Dedifferentiated amniotic fluid mesenchymal stem cell (primary cell): ENCODE measurements around the gene ELF2.
A peak's percentile ranks its signal among the peaks of the same experiment; 100 is the strongest.
"Not testable (repeated sequence)": the region's sequence is repeated elsewhere in the genome, so short reads cannot be mapped to it uniquely, and the experiment has no call there.

Source experiments
- DNase-seq: peaks from one replicate; pipeline ENCODE4 v3.0.0-alpha.2; 2016; ENCODE audit errors: extremely low spot score

ELF2 gene

DNA sequence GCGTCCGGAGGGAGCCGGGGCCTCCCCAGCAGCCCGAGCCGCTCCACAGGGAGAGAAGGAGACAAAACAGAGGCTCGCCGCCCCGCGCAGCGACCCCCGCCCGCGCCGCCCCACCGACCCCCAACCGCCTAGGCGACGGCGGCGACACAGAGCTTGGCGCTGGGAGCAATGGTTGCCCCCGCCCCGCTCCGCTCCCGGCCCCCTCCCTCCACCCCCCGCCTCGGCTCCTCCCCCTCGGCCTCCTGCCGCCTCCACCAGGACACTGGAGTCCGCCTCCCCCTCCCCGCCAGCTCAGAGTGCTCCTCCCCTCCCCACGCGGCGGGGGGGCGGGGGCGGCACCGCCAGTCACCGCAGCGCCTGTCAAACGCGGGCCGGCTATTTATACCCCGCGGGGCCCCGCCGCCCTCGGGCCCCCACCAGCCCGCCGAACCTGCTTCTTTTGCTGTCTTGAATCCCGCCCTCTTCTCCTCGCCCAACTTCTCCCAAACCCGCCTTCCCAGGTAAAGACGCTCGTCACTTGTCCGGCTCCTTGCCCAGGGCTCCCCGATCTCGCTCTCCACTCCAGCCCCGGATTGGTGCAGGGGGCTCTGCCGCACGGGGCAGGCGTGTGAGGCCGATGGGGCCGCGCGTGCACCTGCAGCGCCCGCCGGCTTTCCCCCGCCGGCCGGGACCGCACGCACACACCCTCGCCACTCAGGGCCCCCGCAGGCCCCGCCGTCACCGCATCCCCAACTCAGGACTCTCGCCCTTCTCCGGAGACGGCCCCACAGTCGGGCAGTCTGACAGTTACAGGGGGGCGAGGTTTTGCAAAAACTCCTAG, at the start of gene ELF2:
Gene ELF2 (minus strand): TSS at position 170 of the 820 bp plus-strand sequence. CDS start 39,517 bp downstream, outside the sequence.
- peak; percentile 83 for DNase-seq

GRCh38 chr4:139223682-139224317, 46.8 kb upstream of the ELF2 start:
- DNase-seq = no peak

DNA sequence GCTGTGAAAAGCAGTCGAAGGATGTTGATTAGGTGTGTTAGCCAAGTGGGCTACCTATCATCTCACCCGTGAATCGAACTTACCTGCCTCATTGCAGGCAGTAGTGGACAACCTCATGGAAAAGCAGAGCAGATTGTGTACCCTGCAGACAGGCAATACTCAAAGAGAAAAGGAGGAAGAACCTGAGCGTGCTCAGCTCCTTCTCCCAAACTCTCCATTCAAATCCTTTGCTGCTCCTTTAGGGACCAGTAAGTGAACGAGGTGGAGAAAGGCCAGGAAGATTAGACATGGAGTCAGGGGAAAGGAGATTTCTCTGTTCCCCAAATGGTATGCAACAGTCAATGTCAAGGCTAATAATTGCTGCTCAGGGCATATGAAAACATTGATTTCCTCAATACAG, 45.2 kb upstream of the ELF2 start:
- no peak for DNase-seq

DNA sequence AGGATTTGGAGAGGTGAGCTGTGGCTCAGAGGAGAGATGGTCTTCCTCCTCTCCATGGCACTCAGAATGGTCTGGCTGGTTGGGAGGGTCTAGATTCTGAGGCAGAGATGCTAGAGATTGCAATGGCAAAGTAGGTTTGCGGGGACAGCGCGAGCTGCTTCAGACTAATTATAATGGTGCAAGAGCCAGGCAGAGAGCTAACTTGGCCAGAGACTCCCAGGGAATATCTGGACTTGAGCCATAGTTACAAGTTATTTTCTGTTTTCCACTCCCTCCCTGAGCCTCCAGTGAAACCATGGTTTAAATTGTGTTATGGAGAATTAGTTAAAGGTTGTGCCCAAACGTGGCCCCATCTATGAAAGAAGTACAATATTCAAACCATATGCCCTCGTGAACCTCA, 44.7 kb upstream of the ELF2 start:
- no peak for DNase-seq

DNA sequence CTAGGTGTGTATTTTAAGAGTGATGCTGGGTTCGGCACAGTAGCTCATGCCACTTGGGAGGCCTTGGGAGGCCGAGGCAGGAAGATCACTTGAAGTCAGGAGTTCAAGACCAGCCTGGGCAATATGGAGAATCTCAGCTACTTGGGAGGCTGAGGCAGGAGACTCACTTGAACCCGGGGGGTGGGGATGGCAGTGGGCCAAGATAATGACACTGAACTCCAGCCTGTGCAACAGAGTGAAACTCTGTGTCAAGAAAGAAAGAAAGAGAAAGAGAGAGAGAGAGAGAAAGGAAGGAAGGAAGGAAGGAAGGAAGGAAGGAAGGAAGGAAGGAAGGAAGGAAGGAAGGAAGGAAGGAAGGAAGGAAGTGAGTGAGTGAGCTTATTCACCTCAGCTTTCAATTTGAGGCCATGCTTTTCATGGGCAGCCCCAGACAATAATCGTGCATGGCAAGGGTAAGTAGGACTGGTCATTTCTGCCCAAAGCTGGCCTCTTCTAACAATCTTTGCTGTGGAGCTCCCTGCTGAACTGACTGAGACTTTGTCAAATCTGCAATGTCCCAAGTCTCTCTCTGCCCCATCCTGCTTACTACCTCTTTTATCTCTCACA, 42.5 kb upstream of the ELF2 start:
- no peak for DNase-seq

DNA sequence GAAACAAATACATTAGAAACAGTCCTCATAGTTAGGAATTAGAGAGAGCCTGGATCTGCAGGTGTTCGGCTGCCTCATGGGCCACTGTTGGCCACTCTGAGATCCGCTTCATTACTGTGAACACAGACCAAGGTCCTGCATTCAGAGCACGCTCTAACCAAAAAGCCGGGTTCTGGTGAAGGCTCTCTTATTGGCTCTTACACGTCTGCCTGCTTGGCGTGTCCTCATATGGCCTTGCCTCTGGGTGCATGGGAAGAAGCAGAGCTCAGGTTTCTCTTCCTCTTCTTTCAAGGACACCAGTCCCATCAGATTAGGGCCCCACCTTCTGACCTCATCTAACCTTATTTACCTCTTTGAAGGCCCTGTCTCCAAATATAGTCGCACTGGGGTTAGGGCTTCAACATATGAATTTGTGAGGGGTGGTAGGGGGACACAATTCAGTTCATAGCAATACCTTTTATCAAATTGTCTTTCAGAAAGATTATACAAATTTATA, 37.1 kb upstream of the ELF2 start:
- DNase-seq = no peak

DNA sequence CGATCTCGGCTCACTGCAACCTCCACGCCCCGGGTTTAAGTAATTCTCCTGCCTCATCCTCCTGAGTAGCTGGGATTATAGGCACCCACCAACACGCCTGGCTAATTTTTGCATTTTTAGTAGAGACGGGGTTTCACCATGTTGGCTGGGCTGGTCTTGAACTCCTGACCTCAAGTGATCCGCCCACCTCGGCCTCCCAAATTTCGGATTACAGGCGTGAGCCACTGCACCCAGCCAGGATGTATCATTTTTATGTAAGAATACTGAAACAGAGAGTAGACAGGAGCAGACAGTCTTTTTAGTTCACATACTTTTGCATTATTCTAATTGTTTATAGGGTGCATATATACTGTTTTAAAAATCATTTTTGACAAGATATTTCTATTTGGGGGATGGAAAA, 36.6 kb upstream of the ELF2 start:
- DNase-seq = not testable (repeated sequence)

DNA sequence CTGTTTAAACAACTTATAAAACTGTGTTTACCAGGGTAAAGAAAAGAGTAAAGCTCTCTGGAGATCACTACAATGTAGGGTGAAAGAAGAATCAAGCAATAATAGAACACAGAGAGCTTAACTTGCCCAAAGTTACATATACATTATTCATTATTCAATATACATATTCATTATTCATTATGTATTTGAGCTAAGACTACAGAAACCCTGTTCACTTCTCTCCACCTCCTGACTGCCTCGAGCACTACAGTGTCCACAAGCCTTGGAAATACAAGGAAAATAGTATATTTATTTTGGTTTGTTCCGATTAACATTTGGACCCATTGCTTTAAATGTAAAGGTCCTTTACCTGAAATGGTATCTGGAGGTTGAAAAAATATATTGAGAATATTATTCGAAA, 35.9 kb upstream of the ELF2 start:
- no peak for DNase-seq

DNA sequence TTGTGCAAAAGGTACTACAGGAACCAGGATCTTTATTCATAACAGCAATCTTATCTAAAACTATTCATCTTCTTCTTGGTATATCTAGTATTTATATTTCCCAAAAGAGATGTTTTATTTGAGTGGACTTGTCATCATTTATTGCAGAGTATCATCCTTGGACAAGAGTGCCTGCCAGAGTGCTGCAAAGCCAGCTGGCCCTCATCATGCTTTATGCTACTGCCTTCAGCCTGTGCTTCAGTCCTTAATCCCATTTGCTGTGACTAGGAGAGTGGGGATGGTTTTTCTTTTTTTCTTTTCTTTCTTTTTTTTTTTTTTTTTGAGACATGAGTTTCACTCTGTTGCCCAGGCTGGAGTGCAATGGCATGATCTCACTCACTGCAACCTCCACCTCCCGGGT, 33.5 kb upstream of the ELF2 start:
- DNase-seq = no peak

DNA sequence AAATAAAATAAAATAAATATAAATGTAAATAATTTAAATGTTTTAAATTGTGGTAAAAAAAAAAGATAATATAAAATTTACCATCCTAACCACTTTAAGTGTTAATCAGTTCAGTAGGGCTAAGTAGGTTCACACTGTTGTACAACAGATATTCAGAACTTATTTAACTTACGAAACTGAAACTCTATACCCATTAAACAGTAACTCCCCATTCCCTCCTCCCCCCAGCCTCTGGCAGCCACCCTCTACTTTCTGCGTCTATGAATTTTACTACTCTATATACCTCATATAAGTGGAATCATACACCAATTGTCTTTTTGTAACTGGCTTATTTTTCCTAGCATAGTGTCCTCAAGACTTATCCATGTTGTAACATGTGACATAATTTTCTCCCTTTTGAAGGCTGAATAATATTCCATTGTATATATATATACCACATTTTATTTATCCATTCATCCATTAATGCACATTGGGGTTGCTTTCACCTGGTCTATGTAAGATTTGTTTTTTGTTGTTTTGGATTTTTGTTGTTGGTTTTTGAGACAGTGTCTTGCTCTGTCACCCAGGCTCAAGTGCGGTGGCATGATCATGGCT, 32.5 kb upstream of the ELF2 start:
- no peak for DNase-seq

DNA sequence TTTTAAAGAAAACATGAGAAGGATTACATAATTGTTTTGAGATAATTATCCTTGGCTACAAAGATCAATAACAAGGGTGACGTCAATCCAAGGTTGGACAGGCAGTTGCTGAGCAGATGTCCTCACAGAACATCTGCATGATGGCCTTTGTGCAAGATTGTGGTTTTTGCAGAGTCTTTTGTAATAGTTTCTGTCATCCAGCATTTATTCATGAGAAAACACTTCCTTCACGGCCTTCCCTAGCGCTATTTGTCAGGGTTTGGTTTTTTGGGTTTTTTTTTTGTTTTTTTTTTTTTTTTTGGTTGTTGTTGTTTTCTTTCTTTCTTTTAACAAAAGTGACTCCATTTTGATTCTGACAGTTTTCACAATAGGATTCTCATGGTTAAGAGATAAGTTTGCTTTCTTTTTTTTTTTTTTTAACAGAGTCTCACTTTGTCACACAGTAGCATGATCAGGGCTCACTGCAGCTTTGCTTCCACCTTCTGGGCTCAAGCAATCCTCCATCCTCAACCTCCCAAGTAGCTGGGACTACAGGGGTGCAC, 31.5 kb upstream of the ELF2 start:
- no peak for DNase-seq

- DNase-seq = no peak
Observed at GRCh38 chr4:139207873-139208403, 30.9 kb upstream of the ELF2 start.

GRCh38 chr4:139207247-139207646, 30.2 kb upstream of the ELF2 start:
- DNase-seq = no peak

DNA sequence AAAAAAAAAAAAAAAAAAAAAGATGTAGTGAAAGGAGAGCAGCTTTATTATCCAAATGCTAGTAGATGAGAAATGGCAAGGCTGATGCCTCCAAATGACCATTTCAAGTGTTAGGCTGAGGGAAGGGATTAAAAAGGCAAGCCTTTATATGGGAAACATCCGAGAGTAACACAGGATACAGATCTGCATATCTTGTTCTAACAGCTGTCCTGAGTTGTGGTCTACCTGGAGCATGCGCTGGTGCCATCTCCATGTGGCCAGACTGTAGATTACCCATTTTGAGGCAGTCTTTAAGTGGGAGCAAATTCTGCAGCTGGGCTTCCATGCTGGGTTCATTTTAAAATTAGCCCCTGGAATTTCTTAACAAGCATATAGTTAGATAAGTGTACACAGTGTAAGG, 26.0 kb upstream of the ELF2 start:
- no peak for DNase-seq

DNA sequence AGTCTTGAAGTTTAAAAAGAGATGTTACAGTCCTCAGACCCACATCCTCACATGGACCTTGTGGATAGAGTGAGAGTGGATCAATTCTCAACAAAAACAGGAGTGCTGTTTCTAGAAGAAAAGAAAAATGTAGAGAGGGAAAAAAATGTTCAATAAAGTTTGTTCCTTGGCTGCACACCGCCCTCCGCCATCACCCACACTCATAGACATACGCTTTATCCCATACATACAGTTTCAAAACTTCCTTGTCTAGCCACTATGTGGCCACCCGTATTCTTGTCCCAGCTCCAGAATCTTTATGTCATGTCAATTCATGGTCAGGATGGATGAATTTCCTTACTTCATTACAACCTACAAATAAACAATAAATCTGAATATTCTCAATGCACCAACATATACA, 23.5 kb upstream of the ELF2 start:
- DNase-seq = no peak

DNA sequence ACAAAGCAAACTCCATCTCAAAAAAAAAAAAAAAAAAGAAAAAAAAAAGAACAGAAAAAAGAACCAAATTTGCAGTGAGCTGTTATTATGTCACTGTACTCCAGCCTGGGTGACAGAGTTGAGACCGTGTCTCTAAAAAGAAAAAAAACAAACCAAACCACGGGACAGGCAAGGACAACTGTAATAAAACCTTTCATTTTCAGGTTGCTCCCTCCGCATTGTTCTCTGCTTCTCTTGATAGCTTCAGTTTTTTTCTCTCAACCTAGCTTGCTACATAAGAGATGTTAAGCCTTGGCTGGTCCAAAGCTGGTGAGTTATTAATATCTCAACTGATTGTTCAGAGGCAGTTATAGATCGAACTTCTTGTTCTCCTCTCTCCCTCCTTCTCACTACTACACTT, 23.1 kb upstream of the ELF2 start:
- DNase-seq = no peak

DNA sequence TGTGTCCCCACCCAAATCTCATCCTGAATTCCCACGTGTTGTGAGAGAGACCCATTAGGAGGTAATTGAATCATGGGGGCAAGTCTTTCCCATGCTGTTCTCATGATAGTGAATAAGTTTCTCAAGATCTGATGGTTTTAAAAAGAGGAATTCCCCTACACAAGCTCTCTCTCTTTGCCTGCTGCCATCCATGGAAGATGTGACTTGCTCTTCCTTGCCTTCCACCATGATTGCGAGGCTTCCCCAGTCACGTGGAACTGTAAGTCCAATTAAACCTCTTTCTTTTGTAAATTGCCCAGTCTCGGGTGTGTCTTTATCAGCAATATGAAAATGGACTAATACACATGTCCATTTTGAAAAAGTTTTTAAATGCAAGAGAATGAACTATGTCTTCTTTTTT, 20.2 kb upstream of the ELF2 start:
- DNase-seq = not testable (repeated sequence)

DNA sequence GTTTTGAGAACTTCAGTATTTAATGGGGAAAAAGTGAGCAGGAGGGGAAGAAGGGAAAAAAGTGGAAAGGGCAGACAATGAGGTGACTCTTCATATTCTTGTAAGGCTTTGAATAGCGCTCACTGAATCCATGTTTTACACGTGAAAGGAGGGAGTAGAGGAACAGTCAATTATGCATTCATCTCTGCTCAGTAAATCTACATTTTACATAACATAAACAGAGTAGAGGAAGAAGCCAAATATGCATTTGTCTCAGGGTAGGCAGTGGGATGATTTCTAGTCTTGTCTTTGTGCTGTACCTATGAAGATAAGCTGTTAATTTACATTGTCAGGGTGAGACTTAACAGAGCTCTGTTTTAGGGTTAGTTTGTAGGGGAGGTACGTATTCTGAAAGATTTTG, 19.4 kb upstream of the ELF2 start:
- no peak for DNase-seq

GRCh38 chr4:139191373-139191772, 14.4 kb upstream of the ELF2 start:
- DNase-seq = no peak

DNA sequence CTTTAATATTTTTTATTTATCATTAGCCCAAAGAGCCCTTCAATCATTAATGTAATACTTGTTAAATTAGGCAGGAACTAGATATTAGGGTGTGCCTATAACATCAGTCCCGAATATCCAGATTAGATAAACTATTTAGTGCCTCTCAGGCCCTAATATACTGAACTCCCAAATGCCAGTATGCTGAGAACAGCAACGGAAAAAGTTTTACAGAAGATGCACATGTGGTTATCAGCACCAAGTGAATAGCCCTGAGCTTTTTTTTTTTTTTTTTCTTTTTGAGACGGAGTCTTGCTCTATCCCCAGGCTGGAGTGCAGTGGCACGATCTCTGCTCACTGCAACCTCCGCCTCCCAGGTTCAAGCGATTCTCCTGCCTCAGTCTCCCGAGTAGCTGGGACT, 13.0 kb upstream of the ELF2 start:
- peak; percentile 13 for DNase-seq

DNA sequence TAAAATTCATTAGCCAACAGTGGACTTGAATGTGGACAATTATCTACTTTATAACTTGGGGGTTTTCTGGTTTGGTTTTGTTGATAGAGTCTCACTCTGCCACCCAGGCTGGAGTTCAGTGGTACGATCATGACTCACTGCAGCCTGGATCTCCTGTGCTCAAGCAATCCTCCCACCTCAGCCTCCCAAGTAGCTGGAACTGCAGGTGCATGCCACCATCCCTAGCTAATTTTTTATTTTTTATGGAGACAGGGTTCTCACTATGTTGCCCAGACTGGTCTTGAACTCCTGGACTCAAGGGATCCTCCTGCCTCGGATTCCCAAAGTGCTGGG, 12.4 kb upstream of the ELF2 start:
- DNase-seq = no peak
